Measurements from ENCODE around the gene FAM222A.

FAM222A gene

DNA sequence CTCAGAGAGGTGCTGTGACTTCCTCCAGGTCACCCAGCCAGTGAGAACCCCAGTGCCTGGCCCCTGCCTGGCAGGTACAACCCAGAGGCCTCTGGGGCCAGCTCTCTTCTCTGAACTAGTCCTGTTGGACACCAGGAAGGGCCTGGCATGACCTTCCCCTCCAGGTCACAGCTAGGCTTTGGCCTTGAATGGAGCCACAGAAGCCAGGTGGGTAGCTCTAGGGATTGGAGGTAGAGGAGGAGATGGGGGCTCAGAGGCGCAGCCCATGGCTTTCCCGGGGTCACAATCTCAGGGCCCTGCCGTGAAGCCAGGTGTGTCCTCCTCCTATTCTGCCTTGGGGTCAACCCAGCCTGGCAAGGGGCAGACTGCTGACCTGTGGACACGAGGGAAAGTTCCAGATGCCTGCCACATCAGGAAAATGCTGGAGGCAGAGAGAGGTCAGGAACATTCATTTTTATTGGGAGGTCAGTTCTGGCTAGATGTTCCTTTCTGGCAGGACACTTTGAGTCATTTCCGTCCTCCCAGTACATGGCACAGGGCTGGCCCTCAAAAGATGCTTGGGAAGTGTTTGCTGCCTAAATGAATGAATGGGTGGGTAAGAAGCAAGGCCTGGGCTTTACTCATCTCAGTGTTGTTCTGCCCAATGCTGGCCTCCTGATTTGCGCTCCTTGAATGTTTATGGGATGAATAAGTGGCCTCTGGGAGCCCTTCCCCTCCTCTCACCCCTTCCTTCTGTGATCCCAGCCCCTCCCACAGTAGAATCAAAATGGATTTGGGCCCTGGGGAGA, 25.4 kb downstream of the FAM222A start:
- no peak for DNase-seq

- peak; percentile 74 for DNase-seq
Observed at GRCh38 chr12:109739747-109740693, 26.4 kb downstream of the FAM222A start.

DNA sequence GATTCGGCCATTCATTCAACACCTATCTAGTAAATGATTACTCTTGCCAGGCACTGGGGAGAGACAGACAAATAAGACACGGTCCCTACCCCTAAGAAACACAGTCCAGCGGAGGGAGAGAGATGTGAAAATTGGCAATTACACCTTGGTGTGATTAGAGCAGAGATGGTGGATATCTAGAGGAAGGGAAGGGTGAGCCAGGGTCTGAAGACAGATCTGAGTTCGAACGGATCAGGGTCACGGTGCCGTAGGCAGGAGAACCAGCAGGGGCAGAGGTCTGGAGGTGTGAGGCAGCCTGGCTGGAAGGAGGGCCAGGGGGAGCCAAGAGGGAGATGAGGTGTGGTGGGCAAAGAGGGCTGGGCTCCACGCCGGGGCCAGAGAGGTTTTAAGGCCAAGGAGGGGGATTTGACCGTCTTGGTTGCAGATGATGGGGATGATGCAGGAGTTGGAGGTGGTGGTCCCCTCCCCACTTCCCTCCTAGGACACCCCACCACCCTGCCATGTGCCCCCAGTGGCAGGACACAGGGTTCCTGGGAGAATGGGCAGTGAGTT, 27.1 kb downstream of the FAM222A start:
- no peak for DNase-seq

- no peak for DNase-seq
Observed at GRCh38 chr12:109741286-109741969, 27.8 kb downstream of the FAM222A start.

GRCh38 chr12:109741970-109742703, 28.5 kb downstream of the FAM222A start:
- no peak for DNase-seq

- DNase-seq = no peak
Observed at GRCh38 chr12:109743076-109743910, 29.7 kb downstream of the FAM222A start.

GRCh38 chr12:109744026-109744425, 30.4 kb downstream of the FAM222A start:
- DNase-seq = no peak

- no peak for DNase-seq
Observed at GRCh38 chr12:109744986-109745942, 31.6 kb downstream of the FAM222A start.

DNA sequence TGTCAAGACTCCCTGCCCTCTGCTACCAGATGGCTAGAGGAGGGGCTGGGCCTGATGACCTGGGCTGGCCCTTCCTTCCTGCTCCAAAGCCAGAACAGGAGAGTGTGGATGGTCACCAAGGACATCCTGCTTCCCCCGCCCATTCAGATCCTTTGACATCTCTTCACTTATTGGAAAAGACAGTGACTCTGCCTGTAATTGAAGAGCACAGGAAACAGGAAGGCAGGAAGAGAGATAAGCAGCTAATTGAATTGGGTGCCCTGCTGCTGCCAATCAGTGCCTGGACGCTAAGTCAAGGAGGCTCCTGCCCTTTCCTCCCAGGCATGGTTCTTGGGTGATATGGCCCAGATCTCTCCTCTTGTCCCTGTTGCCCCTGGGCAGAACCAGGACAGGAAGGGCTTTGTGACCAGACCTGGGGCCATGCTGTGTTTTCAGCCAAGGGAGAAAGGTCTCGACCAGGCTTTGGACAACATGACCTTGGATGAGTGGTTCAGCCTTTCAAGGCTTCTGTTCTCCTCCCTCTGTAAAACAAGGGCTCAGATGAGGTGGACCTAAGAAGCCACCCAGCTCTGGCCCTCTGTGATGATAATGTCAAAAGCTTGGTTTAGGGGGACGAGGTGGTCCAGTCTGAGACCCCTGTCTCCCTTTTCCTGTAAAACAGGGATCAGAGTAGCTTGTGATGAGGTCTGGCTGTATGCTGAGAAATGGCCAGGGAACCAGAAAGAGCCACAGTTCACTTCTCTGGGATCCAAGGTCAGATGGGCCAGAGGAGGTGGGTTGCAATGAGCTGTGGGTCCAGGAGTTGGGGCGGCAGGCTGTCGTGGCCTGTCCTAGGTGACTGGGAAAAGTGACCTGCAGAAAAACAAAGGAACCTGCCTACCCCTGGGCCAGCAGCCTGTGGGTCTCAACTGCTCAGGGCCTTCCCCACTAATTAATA, 38.8 kb downstream of the FAM222A start:
- no peak for DNase-seq

DNA sequence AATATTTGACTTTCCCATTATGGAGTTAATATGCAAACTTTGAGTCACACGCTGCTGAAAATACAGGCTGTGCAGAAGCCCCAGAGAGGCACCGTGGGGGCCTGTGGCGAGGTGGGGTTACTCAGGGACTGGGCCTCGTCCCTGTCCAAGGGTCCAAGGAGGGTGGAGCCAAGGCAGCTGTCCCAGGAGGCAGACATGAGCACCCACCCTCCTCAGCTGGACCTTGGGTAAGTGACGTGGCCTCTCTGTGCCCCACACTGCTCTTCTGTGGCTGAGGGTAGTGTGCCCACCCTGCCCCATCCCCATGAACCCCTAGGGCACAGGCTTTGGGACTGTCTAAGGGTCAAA, 39.4 kb downstream of the FAM222A start:
- no peak for DNase-seq

GRCh38 chr12:109753959-109754358, 40.3 kb downstream of the FAM222A start:
- DNase-seq = no peak

- DNase-seq = no peak
Observed at GRCh38 chr12:109756457-109756856, 42.8 kb downstream of the FAM222A start.

DNA sequence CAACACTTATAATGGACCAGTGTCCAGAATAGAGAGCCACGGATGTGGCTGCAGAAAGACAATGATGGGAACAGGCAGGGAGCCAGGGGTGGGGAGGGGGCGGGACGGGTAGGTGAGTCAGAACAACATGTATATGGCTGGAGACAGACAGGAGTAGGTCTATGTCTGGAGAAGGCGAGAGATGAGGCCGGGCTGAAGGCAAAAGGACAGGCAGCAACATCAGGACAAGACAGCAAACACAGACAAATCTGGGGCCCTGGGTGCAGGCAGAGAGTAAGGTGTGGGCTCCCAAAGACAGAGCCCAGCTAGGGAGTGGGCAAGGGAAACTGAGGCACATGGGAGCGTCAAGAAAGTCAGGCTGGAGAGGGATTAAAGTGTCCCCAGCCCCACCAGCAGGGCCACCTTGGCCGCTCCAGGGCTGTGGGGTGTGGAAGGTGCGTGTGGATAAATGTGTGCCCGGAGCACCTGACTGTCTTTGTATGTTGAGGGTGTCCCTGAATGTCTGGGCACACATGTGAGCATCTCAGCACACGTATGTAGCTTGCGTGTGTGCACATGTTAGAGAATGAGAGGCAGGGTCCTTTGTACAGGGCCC, 44.1 kb downstream of the FAM222A start:
- no peak for DNase-seq

- no peak for DNase-seq
Observed at GRCh38 chr12:109758426-109759420, 45.1 kb downstream of the FAM222A start.

DNA sequence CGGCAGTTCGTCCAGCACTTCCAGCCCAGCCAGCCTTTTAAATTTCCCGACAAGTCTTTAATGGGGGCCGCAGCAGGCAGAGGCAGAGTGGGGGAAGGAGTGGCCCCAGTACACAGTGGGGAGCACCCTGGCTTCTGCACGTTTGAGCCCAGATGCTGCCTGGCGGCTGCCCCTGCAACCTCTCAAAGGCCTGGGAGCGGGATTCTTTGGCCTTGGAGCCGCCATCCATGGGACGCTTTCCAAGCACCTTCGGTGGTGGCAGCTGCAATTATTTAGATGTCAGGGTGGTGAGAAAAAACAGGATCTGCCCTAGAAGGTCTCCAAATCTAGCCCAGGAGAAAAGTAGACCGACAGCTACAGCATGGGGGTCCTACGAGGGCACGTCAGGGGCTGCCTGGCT, 46.0 kb downstream of the FAM222A start:
- DNase-seq = no peak

GRCh38 chr12:109760031-109760929, 46.7 kb downstream of the FAM222A start:
- peak; percentile 77 for DNase-seq
